Endothelial cell of umbilical vein (primary cell): ENCODE results near the gene FGF3. TPM values are rescaled to one million over a fixed set of nuclear protein-coding genes. Genes with fewer than 3 reads are reported as not detected.

Experiments
- BruUV-seq: library from RNA; stranded (reverse); fragments of 400-500 nt; replicated peaks from 2 replicates; lab custom pipeline; 2021; lab: Mats Ljungman, UMichigan
- CTCF ChIA-PET: fragments of 300-600, 350-600 bp; sonication (Branson Sonifier 250); formaldehyde crosslinking; loops from one replicate; lab custom pipeline; 2021; ENCODE audit warnings: antibody characterized with exemption, inconsistent platforms; lab: Charles Lee
- POLR2A ChIA-PET: fragments of 300-600, 350-600 bp; sonication (Branson Sonifier 250); formaldehyde crosslinking; loops from one replicate; lab custom pipeline; 2021; ENCODE audit warnings: antibody characterized with exemption, inconsistent platforms; lab: Charles Lee
- DNase-seq: peaks from one replicate; pipeline ENCODE4 v3.0.0-alpha.2; 2011; ENCODE audit warnings: low read depth, low spot score
- FAIRE-seq: peaks from 2 replicates; lab custom pipeline; 2011; peaks lifted over from hg19 to GRCh38; lab: Jason Lieb, UNC
- H2AFZ ChIP-seq: 2 replicates; pipeline ENCODE4 v1.6.0; 2012; ENCODE audit warnings: low read depth, low read length, control low read depth, inconsistent platforms
- H3K27ac ChIP-seq: 2 replicates; pipeline ENCODE4 v1.5.1; 2011; ENCODE audit warnings: low read depth, mild to moderate bottlenecking, control low read depth, low read length, moderate library complexity; ENCODE audit not compliant: insufficient read depth
- H3K27me3 ChIP-seq, 2 experiments: 2 replicates each; pipeline versions ENCODE4 v1.6.0 to v1.6.1; 2011; ENCODE audit warnings: low read length in 2 of 2, mixed read lengths in 1 of 2; ENCODE audit not compliant: control insufficient read depth in 2 of 2, insufficient read depth in 2 of 2
- H3K36me3 ChIP-seq, 2 experiments: 2 replicates in 1 of 2; 3 replicates in 1 of 2; pipeline ENCODE4 v1.5.1; 2011; ENCODE audit warnings: low read length in 2 of 2, mild to moderate bottlenecking in 1 of 2, moderate library complexity in 1 of 2; ENCODE audit not compliant: control insufficient read depth in 2 of 2, insufficient read depth in 2 of 2; ENCODE audit errors: extremely low read depth in 1 of 2
- H3K4me1 ChIP-seq: 3 replicates; pipeline ENCODE4 v1.5.1; 2011; ENCODE audit warnings: mild to moderate bottlenecking, low read length; ENCODE audit not compliant: control insufficient read depth, insufficient read depth; ENCODE audit errors: extremely low read depth
- H3K4me2 ChIP-seq: 2 replicates; pipeline ENCODE4 v1.6.1; 2011; ENCODE audit warnings: low read length, control low read depth, mixed read lengths; ENCODE audit not compliant: insufficient read depth
- H3K4me3 ChIP-seq, 3 experiments: fragments of 200-600 bp in 1 of 3; sonication (generic), shearing (Covaris generic) in 1 of 3; replicated peaks in 1 of 3; 2 replicates each; pipeline ENCODE4 v1.5.1; 2011 to 2016; ENCODE audit warnings: control low read depth in 3 of 3, low read length in 3 of 3, mild to moderate bottlenecking in 2 of 3, inconsistent platforms in 1 of 3, low read depth in 1 of 3, moderate library complexity in 1 of 3; ENCODE audit not compliant: insufficient read depth in 1 of 3
- H3K79me2 ChIP-seq: 2 replicates; pipeline ENCODE4 v1.6.0; 2012; ENCODE audit warnings: low read length, inconsistent platforms; ENCODE audit not compliant: control insufficient read depth, insufficient read depth
- H3K9ac ChIP-seq: replicated peaks from 2 replicates; pipeline ENCODE3; 2011; ENCODE audit warnings: low read length, control low read depth; ENCODE audit not compliant: insufficient read depth; ENCODE audit errors: extremely low read depth
- H3K9me1 ChIP-seq: replicated peaks from 3 replicates; pipeline ENCODE4 v1.6.0; 2011; ENCODE audit warnings: mild to moderate bottlenecking, low read length; ENCODE audit not compliant: control insufficient read depth, insufficient read depth; ENCODE audit errors: extremely low read depth
- H3K9me3 ChIP-seq: replicated peaks from 2 replicates; pipeline ENCODE4 v1.5.1; 2012; ENCODE audit warnings: low read length, inconsistent platforms; ENCODE audit not compliant: control insufficient read depth, insufficient read depth
- H4K20me1 ChIP-seq: replicated peaks from 2 replicates; pipeline ENCODE3; 2011; ENCODE audit warnings: mild to moderate bottlenecking, low read length; ENCODE audit not compliant: control insufficient read depth, insufficient read depth; ENCODE audit errors: extremely low read depth
- CTCF ChIP-seq, 2 donors: IDR thresholded peaks; 1 replicate in 1 of 2; 2 replicates in 1 of 2; pipeline ENCODE4 v1.5.1; 2011; ENCODE audit warnings: low read length in 2 of 2, mild to moderate bottlenecking in 2 of 2, moderate library complexity in 2 of 2, control low read depth in 1 of 2, inconsistent platforms in 1 of 2, low read depth in 1 of 2; ENCODE audit not compliant: insufficient read depth in 1 of 2; ENCODE audit errors: extremely low read depth in 1 of 2
- EZH2 ChIP-seq: IDR thresholded peaks from 2 replicates; pipeline ENCODE4 v1.6.1; 2012; ENCODE audit warnings: borderline replicate concordance, low read depth, mild to moderate bottlenecking, moderate library complexity, low read length, inconsistent platforms; ENCODE audit not compliant: severe bottlenecking
- FOS ChIP-seq: IDR thresholded peaks from 2 replicates; pipeline ENCODE4 v1.6.1; 2011; ENCODE audit warnings: mild to moderate bottlenecking, low read length, moderate library complexity, borderline replicate concordance; ENCODE audit not compliant: insufficient read depth
- GATA2 ChIP-seq: IDR thresholded peaks from 2 replicates; pipeline ENCODE4 v1.7.0; 2011; ENCODE audit warnings: low read depth, mild to moderate bottlenecking, moderate library complexity, mixed read lengths, low read length; ENCODE audit not compliant: insufficient read length, insufficient read depth
- JUN ChIP-seq: IDR thresholded peaks from 2 replicates; pipeline ENCODE4 v1.6.1; 2011; ENCODE audit warnings: borderline replicate concordance, low read depth; ENCODE audit not compliant: insufficient read length, insufficient read depth
- MAX ChIP-seq: IDR thresholded peaks from 2 replicates; pipeline ENCODE4 v1.6.1; 2011; ENCODE audit not compliant: insufficient read depth, insufficient read length
- MYC ChIP-seq: IDR thresholded peaks from one replicate; pipeline ENCODE4 v1.6.1; 2011; ENCODE audit warnings: mild to moderate bottlenecking, low read depth, low read length
- POLR2A ChIP-seq: IDR thresholded peaks from 2 replicates; pipeline ENCODE4 v1.6.1; 2012; ENCODE audit warnings: low read depth, mild to moderate bottlenecking, control low read depth, low read length
- POLR2AphosphoS5 ChIP-seq: IDR thresholded peaks from 2 replicates; pipeline ENCODE4 v1.6.1; 2012; ENCODE audit warnings: low read depth, mild to moderate bottlenecking, control low read depth, low read length, moderate library complexity; ENCODE audit not compliant: insufficient read depth
- dilution Hi-C: fragments of 300-500 bp; cut with MboI; formaldehyde crosslinking; loops from one replicate; pipeline ENCODE4 v1.15.0; 2019; ENCODE audit warnings: low sequenced_read_pairs; ENCODE audit not compliant: extremely low pct_ligation_motif_present
- intact Hi-C: fragments of 100-400 bp; cut with micrococcal nuclease; formaldehyde crosslinking; loops from one replicate; pipeline ENCODE4 v1.10.0; 2022
- polyA plus RNA-seq, 4 experiments: library from polyadenylated mRNA; depleted of rRNA in 3 of 4; stranded (reverse) in 3 of 4; unstranded in 1 of 4; fragments of >200 nt; gene quantifications; 2 replicates each; pipeline versions ENCODE4 v1.2.1 to v1.2.3, GENCODE V29; 2011 to 2012; ENCODE audit warnings: missing spikeins in 1 of 4
- total RNA-seq: library from RNA; stranded (reverse); gene quantifications from 2 replicates; pipeline ENCODE4 v1.2.3, GENCODE V29; 2021

Gene FGF3
- total and polyA plus RNA-seq, 2 donors (not counting 3 experiments of a cell fraction or from before 2014, with no cell fraction given) = not detected

GRCh38 chr11:69825941-69826340 is 6.7 kb upstream of the FGF3 start:
- Histone ChIP-seq H3K27me3 (peaks cover 0 to 5% of the 10 kb centered on the region in 2 experiments), H3K4me1 (no peaks in the 10 kb centered on the region), H3K4me2 (no peak overlapping the region), H3K27ac (no peak overlapping the region), H2AFZ (no peak overlapping the region), H3K9me3 (no peaks in the 10 kb centered on the region), H3K9ac (no peak overlapping the region), H3K79me2 (no peaks in the 10 kb centered on the region), H3K9me1 (no peaks in the 10 kb centered on the region), H3K36me3 (no peaks in the 10 kb centered on the region), H4K20me1 (no peaks in the 10 kb centered on the region), H3K4me3 (no peak overlapping the region)
- DNase-seq (no peak), FAIRE-seq (no peak)
- POLR2A ChIA-PET = no interaction called here
- CTCF ChIA-PET = no interaction called here
- dilution Hi-C loops (no loop called here), intact Hi-C loops (no loop called here)
- no TSS peak for BruUV-seq
- no peak for TF ChIP-seq JUN
- TF ChIP-seq POLR2A = no peak
- no peak for TF ChIP-seq MAX
- no peak for TF ChIP-seq POLR2AphosphoS5
- no peak for TF ChIP-seq MYC
- TF ChIP-seq CTCF (IDR thresholded peaks at IDR 0.05; ENCODE audit: extremely low read depth in 1 of 2, insufficient read depth in 1 of 2, low read depth in 1 of 2, low read length in 2 of 2) = no peak
- TF ChIP-seq GATA2 = no peak
- no peak for TF ChIP-seq EZH2
- TF ChIP-seq FOS = no peak
